ENCODE data around the gene FAM120A. TPM values are rescaled to one million over a fixed set of nuclear protein-coding genes. Genes with fewer than 3 reads are reported as not detected.

FAM120A gene
- total RNA-seq, 4 donors from 2014 or later, result 56.5 to 82.3 (median 65.7) TPM

DNA sequence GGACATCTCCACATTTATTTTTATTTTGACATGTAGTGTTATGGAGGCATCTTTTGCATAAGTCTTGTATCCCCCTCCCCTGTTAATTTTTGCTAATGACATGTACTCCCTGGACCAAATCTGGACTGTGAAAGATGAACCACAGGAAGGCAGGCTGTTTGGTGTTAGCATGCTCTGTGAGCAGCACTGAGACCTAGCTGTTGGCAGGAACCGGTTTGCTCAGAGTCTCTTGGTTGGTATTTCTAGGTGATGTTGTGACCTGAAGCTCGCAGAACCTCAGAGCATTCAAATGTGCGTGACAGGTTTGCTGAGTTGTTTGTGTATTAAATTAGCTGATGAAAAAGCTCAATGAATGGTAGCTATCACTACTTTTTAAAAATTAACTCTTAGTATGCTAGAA is 71.3 kb downstream of the FAM120A start:
- no peak for DNase-seq
- Histone ChIP-seq H3K9me3 (no peaks in the 10 kb centered on the region), H3K27ac (no peak overlapping the region), H3K4me1 (no peaks in the 10 kb centered on the region), H3K4me3 (no peak overlapping the region), H3K36me3 (peaks cover 0 to 84% (median 11%) of the 10 kb centered on the region in 3 donors), H3K27me3 (no peaks in the 10 kb centered on the region)
- no peak for TF ChIP-seq POLR2A (IDR thresholded peaks at IDR 0.05)
- TF ChIP-seq, protein P1, sequence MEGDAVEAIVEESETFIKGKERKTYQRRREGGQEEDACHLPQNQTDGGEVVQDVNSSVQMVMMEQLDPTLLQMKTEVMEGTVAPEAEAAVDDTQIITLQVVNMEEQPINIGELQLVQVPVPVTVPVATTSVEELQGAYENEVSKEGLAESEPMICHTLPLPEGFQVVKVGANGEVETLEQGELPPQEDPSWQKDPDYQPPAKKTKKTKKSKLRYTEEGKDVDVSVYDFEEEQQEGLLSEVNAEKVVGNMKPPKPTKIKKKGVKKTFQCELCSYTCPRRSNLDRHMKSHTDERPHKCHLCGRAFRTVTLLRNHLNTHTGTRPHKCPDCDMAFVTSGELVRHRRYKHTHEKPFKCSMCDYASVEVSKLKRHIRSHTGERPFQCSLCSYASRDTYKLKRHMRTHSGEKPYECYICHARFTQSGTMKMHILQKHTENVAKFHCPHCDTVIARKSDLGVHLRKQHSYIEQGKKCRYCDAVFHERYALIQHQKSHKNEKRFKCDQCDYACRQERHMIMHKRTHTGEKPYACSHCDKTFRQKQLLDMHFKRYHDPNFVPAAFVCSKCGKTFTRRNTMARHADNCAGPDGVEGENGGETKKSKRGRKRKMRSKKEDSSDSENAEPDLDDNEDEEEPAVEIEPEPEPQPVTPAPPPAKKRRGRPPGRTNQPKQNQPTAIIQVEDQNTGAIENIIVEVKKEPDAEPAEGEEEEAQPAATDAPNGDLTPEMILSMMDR (IDR thresholded peaks at IDR 0.05), result no peak
- 70 to 90% methylated on average over 2 to 3 of the region's 3 CpGs for WGBS, 2 donors
- intact Hi-C loops (cut with DNase I), result no loop called here

DNA sequence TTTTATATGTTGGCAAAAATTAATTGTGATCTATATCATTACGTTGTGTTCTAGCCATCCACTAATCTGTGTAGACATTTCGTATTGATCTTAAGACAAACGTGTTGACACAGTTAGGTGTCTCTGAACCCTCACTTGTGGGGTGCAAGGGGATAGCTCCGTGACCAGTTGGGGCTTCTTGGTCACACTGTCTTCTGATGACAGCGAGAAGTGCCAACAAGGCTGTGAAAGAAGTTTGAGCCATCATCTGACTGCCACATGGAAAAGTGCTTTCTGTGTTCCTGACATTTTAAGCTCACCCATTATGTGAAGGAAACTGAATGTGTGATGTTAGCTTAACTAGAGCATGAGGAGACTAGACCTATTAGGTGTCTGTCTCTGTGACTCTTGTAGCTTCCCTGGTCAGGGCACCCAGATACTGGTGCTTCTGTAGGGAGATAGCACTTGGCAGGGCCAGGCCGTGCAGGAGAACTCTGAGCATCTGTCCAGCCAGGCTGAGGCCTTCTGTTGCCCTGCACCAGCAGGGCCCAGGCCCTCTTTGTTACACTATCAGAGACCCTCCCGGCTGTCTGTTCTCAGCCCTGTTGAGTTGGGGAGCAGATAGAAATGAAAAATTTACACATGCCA is 72.1 kb downstream of the FAM120A start:
- 93 to 94% methylated on average over 6 of the region's 7 CpGs for WGBS, 2 donors
- peaks cover 0 to 84% (median 11%) of the 10 kb centered on the region in 3 donors for H3K36me3 ChIP-seq

DNA sequence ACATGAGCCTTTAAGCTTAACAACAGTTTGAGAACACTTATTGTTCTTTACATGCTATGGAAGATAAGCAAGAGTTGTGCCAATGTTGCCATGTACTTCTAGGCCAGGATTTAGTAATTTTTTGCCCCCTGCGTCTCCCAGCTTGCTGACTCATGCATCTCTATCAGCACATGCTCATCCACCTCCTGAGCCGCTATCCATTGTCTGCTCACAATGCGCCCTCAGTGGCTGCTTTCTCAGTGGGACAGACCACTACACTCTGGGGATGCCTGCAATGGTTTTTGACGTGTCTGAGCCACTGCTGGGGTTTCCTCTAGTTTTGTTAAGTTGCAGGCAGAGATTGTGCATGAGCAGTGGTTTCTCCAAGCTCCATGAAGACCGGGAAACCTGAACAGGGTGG is 74.0 kb downstream of the FAM120A start:
- Histone ChIP-seq H3K27ac (no peak overlapping the region), H3K4me3 (no peak overlapping the region), H3K27me3 (no peaks in the 10 kb centered on the region), H3K4me1 (no peaks in the 10 kb centered on the region), H3K9me3 (no peaks in the 10 kb centered on the region), H3K36me3 (peaks cover 7 to 85% (median 9%) of the 10 kb centered on the region in 3 donors)
- DNase-seq, result no peak
- 81 to 96% methylated on average over 5 of the region's 5 CpGs for WGBS, 2 donors
- intact Hi-C loops (cut with DNase I), result no loop called here
- TF ChIP-seq POLR2A (IDR thresholded peaks at IDR 0.05), result no peak
- TF ChIP-seq, protein P1 (IDR thresholded peaks at IDR 0.05), result no peak

More for the DNA sequence above, 72.1 kb downstream of the FAM120A start:
- H3K27ac ChIP-seq, result no peak overlapping the region
- H3K9me3 ChIP-seq, result no peaks in the 10 kb centered on the region
- no peaks in the 10 kb centered on the region for H3K27me3 ChIP-seq
- no peak overlapping the region for H3K4me3 ChIP-seq
- no peaks in the 10 kb centered on the region for H3K4me1 ChIP-seq
- intact Hi-C loops (cut with DNase I), result no loop called here
- TF ChIP-seq, protein P1 (IDR thresholded peaks at IDR 0.05), result no peak
- no peak for TF ChIP-seq POLR2A (IDR thresholded peaks at IDR 0.05)
- DNase-seq, result no peak

DNA sequence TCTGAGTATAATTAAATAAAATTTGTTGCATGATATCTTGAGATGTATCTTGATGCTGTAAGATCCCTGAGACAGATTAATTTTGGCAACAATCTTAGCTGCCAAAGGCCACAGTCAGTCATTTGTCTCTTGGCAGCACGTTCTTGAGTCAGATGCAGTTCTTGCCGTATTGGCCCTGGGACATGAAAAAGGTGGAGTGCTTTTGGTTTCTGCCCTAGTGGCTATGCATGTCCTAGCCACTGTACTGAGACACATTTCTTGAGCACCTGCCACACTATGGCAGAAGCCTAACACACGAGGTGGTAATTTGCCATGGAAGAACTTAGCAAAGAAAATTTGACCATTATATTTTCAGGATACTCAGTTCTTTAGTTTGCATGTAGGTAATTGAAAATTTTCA is 79.9 kb downstream of the FAM120A start:
- intact Hi-C loops (cut with DNase I), result no loop called here
- no peaks in the 10 kb centered on the region for H3K27me3 ChIP-seq
- no peak overlapping the region for H3K27ac ChIP-seq
- no peak for DNase-seq
- H3K4me3 ChIP-seq, result no peak overlapping the region
- peaks cover 9 to 99% (median 24%) of the 10 kb centered on the region in 3 donors for H3K36me3 ChIP-seq
- no peaks in the 10 kb centered on the region for H3K4me1 ChIP-seq
- TF ChIP-seq, protein P1 (IDR thresholded peaks at IDR 0.05), result peak in 1 of 6 experiments; percentile 18
- no peak for TF ChIP-seq POLR2A (IDR thresholded peaks at IDR 0.05)
- WGBS, 2 donors, result 50 to 57% methylated on average over 3 of the region's 3 CpGs
- no peaks in the 10 kb centered on the region for H3K9me3 ChIP-seq

DNA sequence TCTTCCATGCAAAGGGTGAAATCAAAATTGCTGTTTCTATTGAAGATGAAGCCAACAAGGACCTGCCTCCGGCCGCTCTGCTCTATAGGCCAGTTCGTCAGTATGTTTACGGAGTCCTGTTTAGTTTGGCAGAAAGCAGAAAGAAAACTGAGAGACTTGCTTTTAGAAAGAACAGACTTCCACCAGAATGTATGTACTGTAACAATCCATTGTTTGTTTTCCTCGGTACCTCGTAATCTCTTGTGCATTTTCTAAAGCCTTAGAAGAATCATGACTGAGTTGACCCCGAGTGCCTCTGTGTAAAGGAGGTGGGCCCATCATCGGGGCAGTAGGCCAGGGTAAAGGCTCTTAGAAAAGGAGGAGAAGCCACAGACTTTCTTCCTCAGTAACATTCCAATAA is 80.7 kb downstream of the FAM120A start:
- Histone ChIP-seq H3K4me1 (no peaks in the 10 kb centered on the region), H3K9me3 (no peaks in the 10 kb centered on the region), H3K27me3 (no peaks in the 10 kb centered on the region), H3K4me3 (no peak overlapping the region), H3K36me3 (peaks cover 9 to 100% (median 24%) of the 10 kb centered on the region in 3 donors), H3K27ac (no peak overlapping the region)
- WGBS, 2 donors, result 75 to 80% methylated on average over 8 of the region's 8 CpGs
- TF ChIP-seq, protein P1 (IDR thresholded peaks at IDR 0.05), result no peak
- TF ChIP-seq POLR2A (IDR thresholded peaks at IDR 0.05), result no peak
- intact Hi-C loops (cut with DNase I), result no loop called here
- no peak for DNase-seq

Measured in esophagus squamous epithelium (tissue), 5 donors.